ENCODE results near the gene THBS3. TPM values are rescaled to one million over a fixed set of nuclear protein-coding genes. Genes with fewer than 3 reads are reported as not detected.
"Not testable (repeated sequence)": the region's sequence is repeated elsewhere in the genome, so short reads cannot be mapped to it uniquely, and the experiment has no call there.

THBS3 gene
- total and polyA plus RNA-seq, 5 donors from 2014 or later = 2.7 to 18.4 (median 3.7) TPM

GRCh38 chr1:155220211-155220965, 12.7 kb upstream of the THBS3 start:
- ATAC-seq (ENCODE audit: low read depth in 2 of 2); H3K9me3 ChIP-seq (ENCODE audit: control insufficient read depth in 2 of 2, low read length in 2 of 2); H3K36me3 Mint-ChIP-seq; H3K27me3 ChIP-seq (ENCODE audit: control insufficient read depth, insufficient read depth, low read length); H3K27ac ChIP-seq (ENCODE audit: insufficient read depth, low read length, poor library complexity, severe bottlenecking); H3K9me3 Mint-ChIP-seq; H3K4me3 Mint-ChIP-seq; H3K4me3 ChIP-seq (ENCODE audit: low read depth, low read length); H3K27me3 Mint-ChIP-seq; DNase-seq; H3K36me3 ChIP-seq (ENCODE audit: control insufficient read depth, insufficient read depth, low read length); H3K4me1 ChIP-seq (ENCODE audit: control insufficient read depth, insufficient read depth, low read length, poor library complexity, severe bottlenecking): not testable (repeated sequence)
- Mint-ChIP-seq H3K27ac (peak overlapping the region in 1 of 3 donors; percentile 93), H3K4me1 (peaks cover 5 to 19% (median 9%) of the 10 kb centered on the region in 4 donors)

- peak in 1 of 3 donors; percentile 41 for DNase-seq
- Mint-ChIP-seq H3K27ac (no peak overlapping the region), H3K4me3 (no peak overlapping the region), H3K4me1 (peaks cover 11 to 23% (median 14%) of the 10 kb centered on the region in 4 donors), H3K36me3 (no peaks in the 10 kb centered on the region), H3K9me3 (no peaks in the 10 kb centered on the region), H3K27me3 (no peaks in the 10 kb centered on the region)
- Histone ChIP-seq H3K9me3 (ENCODE audit: control insufficient read depth in 2 of 2, low read length in 2 of 2) (no peaks in the 10 kb centered on the region), H3K27me3 (ENCODE audit: control insufficient read depth, insufficient read depth, low read length) (no peaks in the 10 kb centered on the region), H3K27ac (ENCODE audit: insufficient read depth, low read length, poor library complexity, severe bottlenecking) (no peak overlapping the region), H3K4me3 (ENCODE audit: low read depth, low read length) (no peak overlapping the region), H3K4me1 (ENCODE audit: control insufficient read depth, insufficient read depth, low read length, poor library complexity, severe bottlenecking) (peaks cover 3% of the 10 kb centered on the region), H3K36me3 (ENCODE audit: control insufficient read depth, insufficient read depth, low read length) (no peaks in the 10 kb centered on the region)
- ATAC-seq (ENCODE audit: low read depth in 2 of 2) = peak in 1 of 2 donors; percentile 29
Observed at GRCh38 chr1:155219592-155220031, 11.9 kb upstream of the THBS3 start.

- peaks cover 11 to 21% (median 13%) of the 10 kb centered on the region in 4 donors for H3K4me1 Mint-ChIP-seq
- H3K27ac Mint-ChIP-seq = peak overlapping the region; percentile 26 to 69 (median 48)
- H3K27me3 ChIP-seq (ENCODE audit: control insufficient read depth, insufficient read depth, low read length) = no peaks in the 10 kb centered on the region
- no peaks in the 10 kb centered on the region for H3K36me3 Mint-ChIP-seq
- no peaks in the 10 kb centered on the region for H3K36me3 ChIP-seq (ENCODE audit: control insufficient read depth, insufficient read depth, low read length)
- no peak overlapping the region for H3K4me3 ChIP-seq (ENCODE audit: low read depth, low read length)
- no peak overlapping the region for H3K4me3 Mint-ChIP-seq
- ATAC-seq (ENCODE audit: low read depth in 2 of 2) (no peak), DNase-seq (peak in 1 of 3 donors; percentile 56)
- H3K27me3 Mint-ChIP-seq = no peaks in the 10 kb centered on the region
- H3K4me1 ChIP-seq (ENCODE audit: control insufficient read depth, insufficient read depth, low read length, poor library complexity, severe bottlenecking) = peaks cover 3% of the 10 kb centered on the region
- H3K9me3 ChIP-seq (ENCODE audit: control insufficient read depth in 2 of 2, low read length in 2 of 2) = no peaks in the 10 kb centered on the region
- no peak overlapping the region for H3K27ac ChIP-seq (ENCODE audit: insufficient read depth, low read length, poor library complexity, severe bottlenecking)
- H3K9me3 Mint-ChIP-seq = no peaks in the 10 kb centered on the region
Observed at GRCh38 chr1:155218854-155219591, 11.3 kb upstream of the THBS3 start.

GRCh38 chr1:155214702-155215101, 7.0 kb upstream of the THBS3 start:
- peak in 1 of 2 donors; percentile 37 for ATAC-seq (ENCODE audit: low read depth in 2 of 2)
- H3K27me3 ChIP-seq (ENCODE audit: control insufficient read depth, insufficient read depth, low read length); H3K4me3 ChIP-seq (ENCODE audit: low read depth, low read length); H3K4me1 ChIP-seq (ENCODE audit: control insufficient read depth, insufficient read depth, low read length, poor library complexity, severe bottlenecking); H3K9me3 ChIP-seq (ENCODE audit: control insufficient read depth in 2 of 2, low read length in 2 of 2); H3K36me3 Mint-ChIP-seq; H3K27me3 Mint-ChIP-seq; H3K27ac ChIP-seq (ENCODE audit: insufficient read depth, low read length, poor library complexity, severe bottlenecking); H3K36me3 ChIP-seq (ENCODE audit: control insufficient read depth, insufficient read depth, low read length); H3K9me3 Mint-ChIP-seq: not testable (repeated sequence)
- DNase-seq = peak in 1 of 3 donors; percentile 32
- H3K4me1 Mint-ChIP-seq = peaks cover 13 to 24% (median 16%) of the 10 kb centered on the region in 4 donors
- H3K27ac Mint-ChIP-seq = peak overlapping the region in 2 of 3 donors; percentile 34 to 54
- peak overlapping the region in 2 of 4 donors; percentile 45 to 46 for H3K4me3 Mint-ChIP-seq

GRCh38 chr1:155212051-155212440, 4.3 kb upstream of the THBS3 start:
- Mint-ChIP-seq H3K4me1 (peaks cover 10 to 29% (median 22%) of the 10 kb centered on the region in 4 donors), H3K4me3 (peak overlapping the region in 1 of 4 donors; percentile 95)
- H3K4me3 ChIP-seq (ENCODE audit: low read depth, low read length); ATAC-seq (ENCODE audit: low read depth in 2 of 2); DNase-seq; H3K27me3 Mint-ChIP-seq; H3K27ac Mint-ChIP-seq; H3K36me3 Mint-ChIP-seq; H3K9me3 Mint-ChIP-seq; H3K36me3 ChIP-seq (ENCODE audit: control insufficient read depth, insufficient read depth, low read length); H3K27ac ChIP-seq (ENCODE audit: insufficient read depth, low read length, poor library complexity, severe bottlenecking); H3K27me3 ChIP-seq (ENCODE audit: control insufficient read depth, insufficient read depth, low read length); H3K9me3 ChIP-seq (ENCODE audit: control insufficient read depth in 2 of 2, low read length in 2 of 2): not testable (repeated sequence)
- H3K4me1 ChIP-seq (ENCODE audit: control insufficient read depth, insufficient read depth, low read length, poor library complexity, severe bottlenecking) = peaks cover 27% of the 10 kb centered on the region

- not testable (repeated sequence) for H3K4me3 ChIP-seq (ENCODE audit: low read depth, low read length); ATAC-seq (ENCODE audit: low read depth in 2 of 2); H3K36me3 Mint-ChIP-seq; H3K27ac ChIP-seq (ENCODE audit: insufficient read depth, low read length, poor library complexity, severe bottlenecking); H3K9me3 Mint-ChIP-seq; DNase-seq; H3K36me3 ChIP-seq (ENCODE audit: control insufficient read depth, insufficient read depth, low read length); H3K27me3 Mint-ChIP-seq; H3K9me3 ChIP-seq (ENCODE audit: control insufficient read depth in 2 of 2, low read length in 2 of 2); H3K27me3 ChIP-seq (ENCODE audit: control insufficient read depth, insufficient read depth, low read length)
- H3K4me1 Mint-ChIP-seq = peaks cover 10 to 34% (median 26%) of the 10 kb centered on the region in 4 donors
- peak overlapping the region in 2 of 3 donors; percentile 47 to 61 for H3K27ac Mint-ChIP-seq
- H3K4me1 ChIP-seq (ENCODE audit: control insufficient read depth, insufficient read depth, low read length, poor library complexity, severe bottlenecking) = peaks cover 29% of the 10 kb centered on the region
- H3K4me3 Mint-ChIP-seq = peak overlapping the region in 2 of 4 donors; percentile 8 to 95
Observed at GRCh38 chr1:155211381-155212050, 3.8 kb upstream of the THBS3 start.

- Mint-ChIP-seq H3K9me3 (no peaks in the 10 kb centered on the region), H3K4me3 (peak overlapping the region; percentile 41 to 95 (median 59)), H3K27ac (peak overlapping the region in 1 of 3 donors; percentile 37), H3K27me3 (no peaks in the 10 kb centered on the region), H3K4me1 (peaks cover 10 to 34% (median 26%) of the 10 kb centered on the region in 4 donors), H3K36me3 (peaks cover 5% of the 10 kb centered on the region)
- DNase-seq (no peak), ATAC-seq (ENCODE audit: low read depth in 2 of 2) (no peak)
- Histone ChIP-seq H3K9me3 (ENCODE audit: control insufficient read depth in 2 of 2, low read length in 2 of 2) (no peaks in the 10 kb centered on the region), H3K4me3 (ENCODE audit: low read depth, low read length) (no peak overlapping the region), H3K36me3 (ENCODE audit: control insufficient read depth, insufficient read depth, low read length) (peaks cover 4% of the 10 kb centered on the region), H3K4me1 (ENCODE audit: control insufficient read depth, insufficient read depth, low read length, poor library complexity, severe bottlenecking) (peaks cover 28% of the 10 kb centered on the region), H3K27ac (ENCODE audit: insufficient read depth, low read length, poor library complexity, severe bottlenecking) (no peak overlapping the region), H3K27me3 (ENCODE audit: control insufficient read depth, insufficient read depth, low read length) (no peaks in the 10 kb centered on the region)
Observed at GRCh38 chr1:155210314-155211104, 2.8 kb upstream of the THBS3 start.
